ENCODE measurements around the gene SYNDIG1. TPM values are rescaled to one million over a fixed set of nuclear protein-coding genes. Genes with fewer than 3 reads are reported as not detected.
A peak's percentile ranks its signal among the peaks of the same experiment; 100 is the strongest.

SYNDIG1 gene
- total RNA-seq, 8 experiments from 2014 or later: 5.0 to 64.6 (median 11.3) TPM

DNA sequence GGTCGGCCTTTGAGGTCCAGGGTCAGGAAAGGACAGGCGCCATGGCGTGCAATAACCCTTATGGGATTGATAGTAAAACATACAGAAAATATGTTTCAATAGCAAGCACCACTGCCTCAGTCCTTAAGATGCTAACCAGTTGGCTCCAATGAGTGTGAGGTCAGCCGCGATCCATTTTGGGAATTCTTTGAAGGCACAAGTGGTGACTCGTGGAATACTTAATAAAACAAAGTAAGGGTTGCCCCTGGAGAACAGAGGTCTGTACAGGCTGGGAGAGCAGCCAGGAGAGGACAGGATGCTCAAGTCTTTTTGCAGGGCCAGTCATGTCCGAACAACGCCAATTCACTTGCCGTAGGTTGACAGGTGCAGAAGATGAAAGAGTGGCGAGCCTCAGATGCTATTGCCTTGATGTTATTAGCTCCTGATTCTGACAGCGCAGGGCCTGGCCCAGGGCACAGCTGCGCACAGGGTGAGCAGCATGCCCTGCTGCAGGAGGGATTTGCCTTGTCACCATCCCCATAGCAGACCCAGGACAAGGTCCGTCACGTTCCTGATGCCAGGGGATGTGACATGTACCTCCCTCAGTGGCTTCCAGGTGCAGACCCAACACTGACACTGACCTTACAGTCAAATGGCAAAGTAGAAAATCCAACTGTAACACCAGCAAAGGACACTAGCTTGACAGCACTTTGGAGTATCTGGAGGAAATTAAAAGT lies 21.8 kb downstream of the SYNDIG1 start:
- H3K27ac ChIP-seq: no peak overlapping the region
- H3K4me1 ChIP-seq (replicated peaks in 1 of 2): peaks cover 0 to 18% of the 10 kb centered on the region in 2 donors
- WGBS, 10 experiments: 40 to 90% (median 83%) methylated on average over 1 to 8 of the region's 14 CpGs; no CpG with 5 or more reads in 4 of the 10 experiments
- peak in 3 of 8 experiments; percentile 22 to 28 (median 24) for ATAC-seq (replicated peaks in 6 of 8)
- in situ Hi-C loops (cut with MboI; ENCODE audit: low pct_unique_long_range_greater_than_20kb in 2 of 9, low sequenced_read_pairs in 9 of 9, unreplicated experiment in 9 of 9): no loop called here
- H3K4me3 ChIP-seq: no peak overlapping the region

DNA sequence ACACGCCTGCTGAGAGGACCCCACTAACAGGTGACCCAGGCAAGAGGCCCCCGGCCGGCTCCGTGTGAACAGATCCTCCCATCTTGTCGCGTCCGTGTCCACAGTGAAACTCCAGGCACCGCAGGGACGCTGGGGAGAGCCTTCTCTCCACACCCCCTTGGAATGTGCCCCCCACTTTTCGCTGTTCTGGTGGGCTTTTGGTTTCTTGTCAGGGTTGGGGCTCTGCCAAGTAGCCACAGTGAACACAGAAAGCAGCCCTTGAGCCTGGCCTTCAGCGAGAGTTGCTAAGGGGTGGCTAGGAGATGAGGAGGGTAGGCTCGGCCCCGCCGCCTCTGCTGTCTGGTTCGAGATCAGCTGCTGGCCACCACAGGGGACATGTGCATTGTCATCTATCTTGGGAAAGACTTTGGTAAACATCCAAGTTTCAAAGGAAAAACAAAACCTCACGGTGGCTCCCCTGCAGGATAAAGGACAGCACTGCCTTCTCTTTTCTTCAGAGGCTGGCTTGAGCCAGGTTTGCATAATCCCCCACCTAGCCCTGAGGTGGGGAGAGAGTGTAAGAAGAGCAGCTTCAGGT lies 22.7 kb downstream of the SYNDIG1 start:
- ATAC-seq (replicated peaks in 6 of 8): peak in 7 of 8 experiments; percentile 24 to 93 (median 54)
- H3K4me1 ChIP-seq (replicated peaks in 1 of 2): peaks cover 0 to 18% of the 10 kb centered on the region in 2 donors
- WGBS, 10 experiments: 48 to 100% (median 61%) methylated on average over 3 to 9 of the region's 16 CpGs; no CpG with 5 or more reads in 7 of the 10 experiments
- no peak overlapping the region for H3K4me3 ChIP-seq
- H3K27ac ChIP-seq: no peak overlapping the region
- in situ Hi-C loops (cut with MboI; ENCODE audit: low pct_unique_long_range_greater_than_20kb in 2 of 9, low sequenced_read_pairs in 9 of 9, unreplicated experiment in 9 of 9): no loop called here

DNA sequence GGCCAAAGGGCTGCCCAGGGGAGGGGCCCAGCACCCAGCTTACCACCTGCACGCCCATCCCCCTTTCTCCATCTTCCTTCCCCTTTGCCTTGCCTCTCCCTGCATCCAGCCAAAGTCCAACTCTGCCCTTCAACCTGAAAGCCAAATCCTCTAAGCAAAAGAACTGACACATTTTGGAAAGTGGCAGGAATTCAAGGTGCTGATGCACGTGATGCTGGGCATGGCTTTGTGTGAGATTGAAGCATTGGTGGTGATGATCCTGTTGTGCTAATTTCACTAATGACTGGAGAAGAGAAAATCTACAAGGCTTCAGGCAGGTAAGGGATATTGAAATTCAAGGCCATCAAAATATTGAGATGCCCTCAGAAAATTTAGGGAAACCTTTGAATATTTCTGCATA lies 23.3 kb downstream of the SYNDIG1 start:
- WGBS, 10 experiments: 100% methylated on average over 1 of the region's 2 CpGs; no CpG with 5 or more reads in 7 of the 10 experiments
- no peak for ATAC-seq (replicated peaks in 6 of 8)
- no peak overlapping the region for H3K27ac ChIP-seq
- peaks cover 0 to 23% of the 10 kb centered on the region in 2 donors for H3K4me1 ChIP-seq (replicated peaks in 1 of 2)
- in situ Hi-C loops (cut with MboI; ENCODE audit: low pct_unique_long_range_greater_than_20kb in 2 of 9, low sequenced_read_pairs in 9 of 9, unreplicated experiment in 9 of 9): no loop called here
- no peak overlapping the region for H3K4me3 ChIP-seq

DNA sequence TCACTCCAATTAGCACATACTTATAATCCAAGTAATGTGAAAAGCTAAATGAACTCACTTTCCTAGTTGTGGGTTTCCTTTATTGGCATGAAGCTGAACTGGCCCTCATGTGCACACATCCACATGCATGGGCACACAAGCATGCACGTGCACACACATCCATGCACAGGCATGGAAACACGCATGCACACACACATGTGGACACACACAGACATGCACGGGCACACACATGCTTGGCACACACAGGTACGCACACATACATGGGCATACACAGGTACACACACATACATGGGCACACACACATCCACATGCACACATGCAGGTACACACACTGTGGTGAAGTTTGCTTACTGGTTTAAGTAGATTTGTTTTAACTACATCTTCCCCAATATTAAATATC lies 23.8 kb downstream of the SYNDIG1 start:
- WGBS, 10 experiments: 80 to 90% (median 80%) methylated on average over 1 to 3 of the region's 4 CpGs; no CpG with 5 or more reads in 7 of the 10 experiments
- ATAC-seq (replicated peaks in 6 of 8): no peak
- in situ Hi-C loops (cut with MboI; ENCODE audit: low pct_unique_long_range_greater_than_20kb in 2 of 9, low sequenced_read_pairs in 9 of 9, unreplicated experiment in 9 of 9): no loop called here
- no peak overlapping the region for H3K4me3 ChIP-seq
- peaks cover 0 to 23% of the 10 kb centered on the region in 2 donors for H3K4me1 ChIP-seq (replicated peaks in 1 of 2)
- no peak overlapping the region for H3K27ac ChIP-seq

DNA sequence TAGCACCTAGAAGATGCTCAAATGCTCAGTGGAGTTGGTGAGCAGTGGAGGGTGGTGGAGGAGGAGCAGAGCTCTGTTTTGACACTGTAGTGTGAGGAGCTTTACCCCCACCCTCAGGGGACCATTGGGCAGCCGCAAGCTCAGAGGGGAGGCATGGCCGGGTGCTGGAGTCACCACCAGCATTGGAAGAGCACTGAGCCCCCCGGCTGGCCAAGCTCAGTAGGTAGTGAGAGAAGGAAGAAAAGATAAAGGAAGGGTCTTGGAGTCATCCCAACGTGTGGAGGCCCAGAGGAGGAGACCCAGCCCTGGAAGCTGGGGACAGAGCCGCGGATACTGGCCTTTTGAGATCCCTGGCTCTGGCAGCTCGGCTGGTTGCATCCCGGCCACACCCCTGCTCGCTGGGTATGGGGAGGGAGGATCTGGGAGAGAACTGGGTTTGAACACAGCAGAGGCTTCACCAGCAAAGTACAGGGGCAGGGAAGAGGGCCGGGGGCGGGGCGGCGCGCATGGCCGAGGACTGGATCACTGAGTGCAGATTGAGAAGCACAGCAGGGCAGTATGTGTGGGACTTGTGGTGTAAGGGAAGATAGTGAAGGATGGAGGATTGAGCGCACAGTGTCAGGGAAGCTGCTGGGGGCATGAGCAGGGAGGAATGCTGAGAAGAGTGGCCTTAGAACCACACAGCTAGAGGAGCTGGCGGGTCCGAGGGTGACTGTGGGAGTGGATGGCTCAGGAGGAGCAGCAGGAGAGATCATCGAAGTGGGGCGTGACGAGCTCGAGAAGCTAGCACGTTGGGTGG lies 24.4 kb downstream of the SYNDIG1 start:
- ATAC-seq (replicated peaks in 6 of 8): peak in 2 of 8 experiments; percentile 24 to 25
- Histone ChIP-seq H3K4me1 (replicated peaks in 1 of 2) (peaks cover 0 to 23% of the 10 kb centered on the region in 2 donors), H3K27ac (no peak overlapping the region), H3K4me3 (no peak overlapping the region)
- in situ Hi-C loops (cut with MboI; ENCODE audit: low pct_unique_long_range_greater_than_20kb in 2 of 9, low sequenced_read_pairs in 9 of 9, unreplicated experiment in 9 of 9): no loop called here
- 56 to 97% (median 75%) methylated on average over 2 to 14 of the region's 23 CpGs; no CpG with 5 or more reads in 1 of the 10 experiments for WGBS, 10 experiments

DNA sequence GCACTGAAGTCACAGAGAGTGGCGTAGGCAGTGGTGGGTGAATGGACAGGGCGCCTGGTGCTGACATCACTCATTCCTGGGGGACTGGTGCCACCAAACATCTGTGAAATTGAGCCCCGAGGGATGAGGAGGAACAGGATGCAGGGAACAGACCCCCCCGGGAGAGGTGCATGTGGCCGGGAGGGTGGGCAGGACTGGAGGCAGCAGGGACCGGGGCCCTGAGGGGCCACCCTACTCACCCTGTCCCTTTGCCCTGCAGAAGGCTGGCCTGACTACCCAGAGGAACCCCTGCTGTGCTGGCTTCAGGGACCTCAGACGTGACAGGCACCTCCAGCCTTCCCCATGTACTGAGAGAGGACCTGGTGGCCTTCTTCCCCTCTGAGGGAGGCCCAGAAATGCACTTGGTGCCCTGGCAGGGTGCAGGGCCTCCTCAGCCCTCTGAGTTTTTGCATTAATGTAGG lies 25.1 kb downstream of the SYNDIG1 start:
- H3K27ac ChIP-seq: no peak overlapping the region
- no peak for ATAC-seq (replicated peaks in 6 of 8)
- in situ Hi-C loops (cut with MboI; ENCODE audit: low pct_unique_long_range_greater_than_20kb in 2 of 9, low sequenced_read_pairs in 9 of 9, unreplicated experiment in 9 of 9): no loop called here
- no peak overlapping the region for H3K4me3 ChIP-seq
- 40 to 100% (median 78%) methylated on average over 1 to 4 of the region's 7 CpGs; no CpG with 5 or more reads in 4 of the 10 experiments for WGBS, 10 experiments
- peaks cover 0 to 23% of the 10 kb centered on the region in 2 donors for H3K4me1 ChIP-seq (replicated peaks in 1 of 2)

DNA sequence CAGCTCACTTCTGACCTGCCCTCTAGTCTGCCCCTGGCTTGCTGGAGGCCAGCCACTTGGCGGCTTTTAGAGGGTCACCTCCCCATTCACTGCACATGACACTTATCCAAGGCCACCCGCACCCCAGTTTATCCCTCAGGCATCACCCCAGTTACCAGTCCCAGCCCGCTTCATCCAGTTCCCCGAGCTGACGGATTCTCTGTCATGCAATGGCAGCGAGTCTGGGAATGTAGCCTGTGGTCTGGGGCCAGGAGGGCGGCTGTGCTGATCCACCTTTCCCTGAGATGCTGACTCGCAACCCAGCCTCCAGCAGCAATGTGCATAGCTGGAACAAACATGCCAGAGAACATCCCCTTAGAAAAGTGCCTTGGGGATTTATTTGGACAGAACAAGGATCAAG lies 25.8 kb downstream of the SYNDIG1 start:
- Histone ChIP-seq H3K27ac (no peak overlapping the region), H3K4me3 (no peak overlapping the region), H3K4me1 (replicated peaks in 1 of 2) (peaks cover 0 to 23% of the 10 kb centered on the region in 2 donors)
- in situ Hi-C loops (cut with MboI; ENCODE audit: low pct_unique_long_range_greater_than_20kb in 2 of 9, low sequenced_read_pairs in 9 of 9, unreplicated experiment in 9 of 9): no loop called here
- 29 to 100% (median 88%) methylated on average over 1 to 6 of the region's 8 CpGs; no CpG with 5 or more reads in 4 of the 10 experiments for WGBS, 10 experiments
- no peak for ATAC-seq (replicated peaks in 6 of 8)

DNA sequence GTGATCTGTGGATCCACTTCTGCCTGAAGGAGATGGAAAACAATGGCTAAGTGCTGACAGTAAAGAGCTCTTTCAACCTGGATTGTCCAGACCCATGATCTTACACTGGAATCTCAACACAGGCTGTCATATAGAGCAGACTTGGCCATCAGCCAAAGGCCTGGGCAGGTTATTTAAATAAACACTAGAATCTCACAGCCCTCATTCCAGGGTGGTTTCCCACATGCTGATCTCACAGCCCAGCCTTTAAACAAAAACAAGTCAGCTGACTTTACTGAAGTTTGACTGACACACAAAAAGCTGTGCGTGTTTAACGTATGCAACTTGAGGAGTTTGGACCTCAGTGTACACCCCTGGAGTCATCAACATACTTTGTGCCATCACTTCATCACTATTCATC lies 28.4 kb downstream of the SYNDIG1 start:
- Histone ChIP-seq H3K4me1 (replicated peaks in 1 of 2) (peaks cover 11 to 13% of the 10 kb centered on the region in 2 donors), H3K4me3 (no peak overlapping the region), H3K27ac (no peak overlapping the region)
- peak in 7 of 8 experiments; percentile 29 to 89 (median 44) for ATAC-seq (replicated peaks in 6 of 8)
- in situ Hi-C loops (cut with MboI; ENCODE audit: low pct_unique_long_range_greater_than_20kb in 2 of 9, low sequenced_read_pairs in 9 of 9, unreplicated experiment in 9 of 9): no loop called here
- WGBS, 10 experiments: 20 to 90% (median 75%) methylated on average over 1 to 2 of the region's 2 CpGs; no CpG with 5 or more reads in 4 of the 10 experiments

DNA sequence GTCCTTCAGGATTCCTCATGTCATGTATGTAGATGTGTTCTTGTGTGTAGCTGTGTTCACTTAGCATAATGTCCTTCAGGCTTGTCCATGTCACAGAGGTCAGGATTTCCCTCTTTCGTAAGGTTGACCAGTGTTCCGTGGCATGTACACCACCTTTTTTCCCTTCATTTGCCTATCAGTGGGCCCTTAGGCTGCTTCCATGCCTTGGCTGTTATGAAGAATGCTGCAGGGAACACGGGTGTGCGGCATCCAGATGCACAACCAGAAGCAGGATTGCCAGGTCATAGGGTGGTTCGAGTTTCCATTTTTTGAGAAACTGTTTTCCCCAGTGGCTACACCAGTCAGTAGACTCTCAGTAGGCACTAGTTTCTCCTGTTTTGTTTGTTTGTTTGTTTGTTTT lies 29.2 kb downstream of the SYNDIG1 start:
- no peak for ATAC-seq (replicated peaks in 6 of 8)
- H3K4me1 ChIP-seq (replicated peaks in 1 of 2): peaks cover 16 to 17% of the 10 kb centered on the region in 2 donors
- H3K27ac ChIP-seq: no peak overlapping the region
- in situ Hi-C loops (cut with MboI; ENCODE audit: low pct_unique_long_range_greater_than_20kb in 2 of 9, low sequenced_read_pairs in 9 of 9, unreplicated experiment in 9 of 9): no loop called here
- WGBS, 10 experiments: 60 to 90% (median 84%) methylated on average over 1 to 5 of the region's 5 CpGs; no CpG with 5 or more reads in 2 of the 10 experiments
- no peak overlapping the region for H3K4me3 ChIP-seq

DNA sequence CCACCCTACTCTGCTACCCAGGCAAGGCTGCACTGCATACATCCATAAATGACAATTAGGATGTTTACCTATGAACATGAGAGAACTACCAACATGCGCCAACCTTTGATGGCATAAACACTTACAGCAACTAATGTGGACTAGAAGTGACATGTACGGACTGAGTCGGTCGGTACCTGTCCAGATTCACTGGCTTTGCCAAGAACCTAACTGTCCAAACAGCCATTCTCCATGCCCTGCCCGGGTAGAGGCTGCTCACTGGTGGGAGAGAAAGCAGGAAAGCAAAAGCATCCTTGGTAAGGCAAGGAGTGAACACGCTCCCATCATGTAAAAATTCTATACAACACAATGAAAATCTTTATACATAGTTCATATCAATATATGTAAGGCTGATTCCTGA lies 30.0 kb downstream of the SYNDIG1 start:
- no peak overlapping the region for H3K27ac ChIP-seq
- no peak overlapping the region for H3K4me3 ChIP-seq
- in situ Hi-C loops (cut with MboI; ENCODE audit: low pct_unique_long_range_greater_than_20kb in 2 of 9, low sequenced_read_pairs in 9 of 9, unreplicated experiment in 9 of 9): no loop called here
- ATAC-seq (replicated peaks in 6 of 8): no peak
- 83 to 100% (median 93%) methylated on average over 1 to 5 of the region's 6 CpGs; no CpG with 5 or more reads in 4 of the 10 experiments for WGBS, 10 experiments
- peaks cover 17% of the 10 kb centered on the region in 2 donors for H3K4me1 ChIP-seq (replicated peaks in 1 of 2)

DNA sequence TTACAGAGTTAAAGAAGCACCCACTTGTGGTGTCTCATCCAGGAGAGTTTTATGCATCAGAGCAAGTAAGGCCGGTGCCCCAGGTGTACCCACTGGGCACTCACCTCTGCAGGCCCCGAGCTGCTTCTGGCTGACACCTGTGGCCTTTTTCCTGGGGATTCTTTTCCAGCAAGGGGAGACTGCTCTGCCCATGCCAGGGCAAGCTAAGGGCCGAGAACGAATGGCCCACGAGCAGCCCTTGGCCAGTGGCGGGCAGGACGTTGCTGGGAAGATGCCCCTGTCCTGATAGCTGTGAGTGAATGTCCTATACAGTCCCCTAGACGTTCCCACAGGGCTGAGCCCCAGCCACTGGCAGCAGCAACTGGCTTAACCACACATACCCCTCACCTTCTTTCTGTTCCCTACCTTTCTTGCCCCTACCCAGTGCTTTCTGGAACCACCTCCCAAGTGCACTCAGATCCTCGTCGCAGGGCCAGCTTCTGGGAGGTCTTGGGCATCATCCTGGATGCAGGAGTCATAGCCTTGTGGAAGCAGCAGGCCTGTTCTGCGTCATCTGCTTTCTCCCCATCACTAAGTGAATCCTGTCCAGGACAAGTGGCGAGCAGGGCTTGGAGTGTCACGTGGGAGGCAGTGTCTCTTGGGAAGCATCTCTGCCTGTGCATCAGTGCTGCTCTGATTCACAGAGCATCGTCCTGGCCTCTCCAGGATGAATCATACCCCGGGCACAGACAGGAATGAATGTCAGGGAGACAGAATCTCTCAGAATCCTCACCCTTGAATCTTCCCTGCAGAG lies 32.5 kb downstream of the SYNDIG1 start:
- in situ Hi-C loops (cut with MboI; ENCODE audit: low pct_unique_long_range_greater_than_20kb in 2 of 9, low sequenced_read_pairs in 9 of 9, unreplicated experiment in 9 of 9): no loop called here
- Histone ChIP-seq H3K4me3 (no peak overlapping the region), H3K4me1 (replicated peaks in 1 of 2) (peaks cover 17% of the 10 kb centered on the region in 2 donors), H3K27ac (peak overlapping the region; percentile 52 to 70)
- WGBS, 10 experiments: 8 to 66% (median 43%) methylated on average over 1 to 4 of the region's 15 CpGs; no CpG with 5 or more reads in 4 of the 10 experiments
- ATAC-seq (replicated peaks in 6 of 8): peak; percentile 35 to 97 (median 94)

DNA sequence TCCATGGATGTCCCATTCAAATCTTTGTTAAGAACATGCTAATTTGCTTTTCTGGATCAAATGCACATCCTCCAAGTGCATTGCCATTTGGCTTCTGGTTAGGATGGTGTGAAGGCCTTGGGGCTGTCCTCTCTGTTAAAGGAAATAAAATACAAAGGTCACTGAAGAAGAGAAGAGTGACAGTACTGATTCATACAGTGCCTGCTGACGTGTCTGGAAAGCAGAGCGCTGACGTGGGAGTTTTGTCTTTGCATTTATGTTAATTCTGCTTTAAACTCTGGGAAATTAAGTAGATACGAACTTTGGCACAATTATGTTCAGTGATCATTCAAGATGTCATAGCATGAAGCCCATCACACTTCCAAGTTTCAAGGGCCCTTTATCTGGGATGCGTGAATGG lies 33.2 kb downstream of the SYNDIG1 start:
- H3K27ac ChIP-seq: no peak overlapping the region
- WGBS, 10 experiments: 17 to 100% (median 85%) methylated on average over 2 to 5 of the region's 5 CpGs; no CpG with 5 or more reads in 2 of the 10 experiments

More for the DNA sequence above, 33.2 kb downstream of the SYNDIG1 start:
- no peak overlapping the region for H3K4me3 ChIP-seq
- in situ Hi-C loops (cut with MboI; ENCODE audit: low pct_unique_long_range_greater_than_20kb in 2 of 9, low sequenced_read_pairs in 9 of 9, unreplicated experiment in 9 of 9): no loop called here
- peaks cover 12 to 17% of the 10 kb centered on the region in 2 donors for H3K4me1 ChIP-seq (replicated peaks in 1 of 2)
- ATAC-seq (replicated peaks in 6 of 8): peak; percentile 14 to 76 (median 31)
